Stimulated activated CD8-positive, alpha-beta memory T cell treated with anti-CD3 and anti-CD28 coated beads, Interleukin-7, amount 100 ng/mL, for 24 hours (primary cell): ENCODE measurements around the gene SLC22A17.
"Not testable (repeated sequence)": the region's sequence is repeated elsewhere in the genome, so short reads cannot be mapped to it uniquely, and the experiment has no call there.

ENCODE experiments used
- DNase-seq: peaks from one replicate; pipeline ENCODE4 v3.0.0-alpha.2; 2020; ENCODE audit warnings: low read depth

Gene SLC22A17

DNA sequence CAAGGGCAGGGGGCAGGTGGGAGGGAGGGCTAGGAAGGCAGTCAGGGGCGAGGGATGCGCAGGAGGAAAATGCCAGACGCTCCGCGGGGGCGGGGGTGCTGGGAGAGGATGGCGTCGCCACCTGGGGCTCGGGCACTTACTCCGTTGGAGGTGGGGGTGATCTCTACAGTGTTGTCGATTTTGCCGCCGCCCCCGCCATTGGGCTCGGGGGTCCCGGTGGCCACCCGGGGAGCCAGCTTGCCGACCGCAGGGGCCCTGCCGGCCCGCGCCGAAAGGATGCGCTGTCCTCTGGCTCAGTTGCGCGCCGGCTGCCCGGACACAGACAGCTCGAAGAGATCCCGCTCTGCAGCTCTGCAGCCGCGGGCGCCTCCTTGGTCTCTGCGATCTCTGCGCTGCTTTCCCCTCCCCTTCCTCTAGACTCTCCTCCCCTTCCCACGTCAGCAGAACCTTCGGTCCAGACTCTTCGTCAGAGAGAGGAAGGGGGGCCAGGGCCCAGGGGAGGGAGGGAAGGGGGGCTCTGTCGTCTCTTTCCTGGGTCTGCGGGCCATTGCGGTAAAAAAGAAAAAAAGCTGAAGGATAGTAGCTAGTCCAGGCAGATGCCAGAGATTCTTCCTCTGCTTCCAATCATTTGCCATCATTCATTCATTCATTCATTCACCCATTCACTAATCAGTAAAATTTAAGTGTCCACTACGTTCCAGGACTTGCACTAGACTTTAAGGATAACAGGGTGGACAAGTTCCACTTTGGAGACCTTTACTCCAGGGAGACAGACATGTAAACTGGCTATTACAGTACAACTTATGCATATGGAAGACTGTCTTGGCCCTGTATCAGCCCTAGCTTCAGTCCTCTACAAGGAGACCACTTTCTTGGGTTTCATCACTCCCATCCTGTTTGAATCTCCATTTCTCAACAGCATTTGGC, at the start of gene SLC22A17:
Gene SLC22A17 (minus strand): TSS at position 382 of the 927 bp plus-strand sequence.
- DNase-seq: peak; percentile 10

DNA sequence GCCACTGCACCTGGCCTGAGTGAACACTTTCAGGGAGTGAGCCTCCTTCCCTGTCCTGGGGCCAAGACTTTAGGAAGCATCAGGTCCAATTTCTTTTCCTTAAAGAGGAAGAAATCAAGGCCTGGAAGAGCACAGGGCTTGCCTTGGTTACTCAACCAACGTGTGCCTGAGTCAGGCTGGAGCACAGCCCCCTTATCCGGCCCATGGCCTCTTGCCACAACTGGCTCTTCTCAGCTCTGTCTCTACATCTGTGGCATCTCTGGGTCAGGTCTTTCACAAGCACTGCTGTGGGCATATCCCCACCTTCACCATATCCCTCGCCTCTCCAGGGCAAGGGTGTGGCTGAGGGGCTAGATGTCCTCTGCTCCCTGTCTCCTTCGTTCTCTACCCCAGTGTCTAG, 48.6 kb upstream of the SLC22A17 start:
- no peak for DNase-seq

DNA sequence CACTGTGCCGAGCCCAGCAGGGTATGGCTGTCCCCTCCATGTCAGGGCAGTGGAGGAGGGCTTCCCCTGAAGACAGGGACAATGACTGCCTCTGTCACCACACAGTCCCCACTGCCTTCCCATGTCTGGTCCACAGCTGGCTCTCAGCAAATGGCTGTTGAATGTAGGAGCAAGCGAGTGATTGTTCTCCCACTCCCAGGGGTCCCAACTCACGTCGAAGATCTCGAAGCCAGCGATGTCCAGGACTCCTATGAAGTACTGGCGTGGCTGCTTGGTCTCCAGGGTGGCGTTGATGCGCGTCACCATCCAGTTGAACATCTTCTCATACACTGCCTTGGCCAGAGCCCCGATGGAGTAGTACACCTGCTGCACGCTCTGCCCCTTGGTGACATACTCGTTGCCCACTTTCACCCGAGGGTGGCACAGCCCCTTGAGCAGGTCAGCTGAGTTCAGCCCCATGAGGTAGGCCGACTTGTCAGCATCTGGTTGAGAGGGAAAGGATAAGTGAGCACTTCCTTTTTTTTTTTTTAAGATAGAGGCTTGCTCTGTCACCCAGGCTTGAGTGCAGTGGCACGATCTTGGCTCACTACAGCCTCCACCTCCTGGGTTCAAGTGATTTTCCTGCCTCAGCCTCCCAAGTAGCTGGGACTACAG, 47.9 kb upstream of the SLC22A17 start:
- not testable (repeated sequence) for DNase-seq

DNA sequence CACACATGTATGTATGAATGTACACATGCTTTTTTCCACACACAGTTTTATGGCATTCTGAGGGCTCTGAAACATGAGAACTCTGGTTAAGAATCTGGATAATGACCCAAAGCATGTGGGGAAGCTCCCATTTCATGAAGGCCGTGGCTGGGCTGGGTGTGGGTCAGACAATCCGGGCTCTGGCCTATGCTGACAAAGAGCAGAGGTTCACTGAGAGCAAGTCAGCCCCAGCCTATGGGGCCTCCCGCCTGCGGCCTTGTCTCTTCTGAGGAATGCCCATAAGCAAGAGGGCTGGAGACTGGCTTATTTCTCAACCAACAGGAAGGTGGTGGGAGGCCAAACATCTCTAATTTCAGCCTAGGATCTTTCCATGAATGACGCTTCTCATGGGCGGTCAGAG, 46.9 kb upstream of the SLC22A17 start:
- no peak for DNase-seq

DNA sequence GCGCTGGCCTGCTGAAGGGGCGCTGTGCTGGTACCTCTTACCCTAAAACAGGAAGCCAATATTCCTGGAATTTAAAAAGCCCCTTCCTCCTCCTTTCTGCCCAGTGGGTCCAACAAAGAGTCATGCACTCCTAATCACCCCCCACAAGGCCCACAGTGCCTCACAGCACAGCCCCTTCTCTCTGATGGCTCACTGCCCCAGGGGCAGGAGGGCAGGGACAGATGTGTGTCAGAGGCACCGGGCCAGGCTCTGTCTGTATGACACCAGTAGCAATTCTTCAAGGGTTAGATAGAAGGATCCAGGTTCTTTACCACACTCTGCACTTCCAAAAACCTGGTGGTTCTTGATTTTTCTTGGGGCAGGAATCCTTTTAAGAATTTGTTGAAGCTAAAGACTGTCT, 46.4 kb upstream of the SLC22A17 start:
- no peak for DNase-seq

DNA sequence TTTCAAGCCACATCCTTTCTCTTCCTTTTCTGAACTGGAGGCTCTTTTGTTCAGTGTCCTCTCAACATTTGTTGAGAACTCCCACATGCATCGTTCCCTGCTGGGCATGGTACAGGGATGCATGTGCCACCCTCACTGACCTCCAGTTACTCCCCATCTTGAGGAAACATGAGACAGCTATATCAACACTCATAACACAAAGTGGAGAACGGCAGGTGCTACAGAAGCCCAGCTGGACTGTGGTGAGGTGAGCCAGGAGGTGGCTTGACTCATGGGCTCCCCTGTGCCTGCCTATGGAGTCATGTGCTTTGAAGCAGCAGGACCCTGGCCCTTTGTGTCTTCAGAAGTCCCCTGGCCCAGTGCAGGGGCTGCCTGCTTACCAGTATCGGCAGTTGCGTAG, 45.7 kb upstream of the SLC22A17 start:
- no peak for DNase-seq

DNA sequence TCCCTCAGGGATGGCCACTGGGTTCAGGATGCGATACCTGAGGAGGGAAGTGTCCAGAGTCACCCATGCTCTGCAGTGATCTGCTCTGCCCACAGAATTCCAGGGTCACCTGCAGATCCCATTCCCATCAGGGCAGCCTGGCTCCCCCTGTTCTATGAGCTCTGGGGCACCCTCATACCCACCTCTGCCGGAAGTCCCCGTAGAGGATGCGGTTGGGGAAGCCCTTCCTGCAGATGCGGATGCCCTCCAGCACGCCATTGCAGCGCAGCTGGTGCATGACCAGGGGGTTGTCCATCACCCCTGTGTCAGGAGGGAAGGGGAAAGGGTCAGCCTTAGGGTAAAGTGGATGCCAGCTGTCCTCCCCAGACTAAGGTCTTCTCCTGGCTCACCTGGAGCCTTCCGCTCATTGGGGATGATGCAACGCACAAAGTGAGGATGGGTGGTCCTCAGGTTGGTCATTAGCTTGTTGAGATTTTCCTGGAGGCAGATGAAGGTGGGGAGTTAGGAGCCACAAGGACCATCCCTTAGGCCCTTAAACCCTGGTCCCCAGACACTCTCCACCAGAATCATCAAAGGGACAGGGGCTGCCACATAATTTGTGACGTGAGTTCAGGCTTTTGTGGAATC, 44.2 kb upstream of the SLC22A17 start:
- DNase-seq: no peak

DNA sequence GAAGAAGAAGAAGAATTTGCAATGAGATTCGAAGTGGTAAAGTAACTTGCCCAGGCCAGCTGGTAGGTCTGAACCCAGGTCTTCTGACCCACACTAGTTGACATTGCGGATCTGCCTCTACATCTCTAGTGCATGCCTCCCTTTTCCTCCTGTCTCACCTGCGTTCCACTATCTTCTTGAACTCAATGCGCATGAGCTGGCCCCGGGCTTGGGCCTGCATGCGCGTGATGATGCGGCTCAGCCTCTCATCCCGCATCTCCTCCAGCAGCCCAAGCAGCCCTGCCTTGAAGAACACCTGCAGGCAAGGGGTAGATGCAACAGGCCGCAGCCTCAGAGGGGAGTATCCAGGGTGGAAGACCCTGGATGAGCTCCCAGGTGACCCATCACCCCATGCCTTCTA, 43.4 kb upstream of the SLC22A17 start:
- no peak for DNase-seq

DNA sequence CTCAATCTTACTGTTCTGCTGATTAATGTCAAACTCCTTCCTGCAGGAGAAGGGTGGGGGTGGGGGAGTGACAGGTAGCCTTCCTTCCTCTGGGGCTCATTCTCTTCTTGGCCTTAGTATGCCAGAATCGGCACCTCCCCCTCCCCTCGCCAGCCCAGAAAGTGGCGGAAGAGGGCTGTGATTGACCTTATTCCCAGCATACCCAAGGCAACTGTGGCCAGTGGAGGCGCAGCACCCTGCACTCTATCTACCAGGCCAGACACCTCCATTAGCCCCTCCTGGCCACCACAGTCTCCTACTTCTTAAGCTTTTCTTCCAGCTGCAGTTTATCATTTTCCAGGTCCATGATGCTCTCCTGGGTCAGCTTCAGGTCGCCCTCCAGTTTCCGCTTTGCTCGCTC, 39.9 kb upstream of the SLC22A17 start:
- DNase-seq: no peak

DNA sequence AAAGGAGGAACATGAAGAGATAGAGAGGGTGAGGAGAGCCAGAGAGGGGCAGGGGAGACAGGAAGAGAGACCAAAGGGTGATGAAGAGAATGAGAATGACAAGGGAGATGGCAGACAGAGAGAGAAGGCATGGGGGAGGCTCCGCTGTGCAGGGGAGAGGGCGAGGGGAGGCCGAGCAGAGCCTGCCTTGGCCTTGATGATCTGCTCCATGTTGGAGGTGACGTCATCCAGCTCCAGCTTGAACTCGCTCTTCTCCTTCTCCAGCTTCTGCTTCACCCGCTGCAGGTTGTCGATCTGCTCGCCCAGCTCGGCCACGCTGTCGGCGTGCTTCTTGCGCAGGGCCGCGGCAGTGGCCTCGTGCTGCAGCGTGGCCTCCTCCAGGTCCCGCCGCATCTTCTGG, 37.2 kb upstream of the SLC22A17 start:
- not testable (repeated sequence) for DNase-seq

DNA sequence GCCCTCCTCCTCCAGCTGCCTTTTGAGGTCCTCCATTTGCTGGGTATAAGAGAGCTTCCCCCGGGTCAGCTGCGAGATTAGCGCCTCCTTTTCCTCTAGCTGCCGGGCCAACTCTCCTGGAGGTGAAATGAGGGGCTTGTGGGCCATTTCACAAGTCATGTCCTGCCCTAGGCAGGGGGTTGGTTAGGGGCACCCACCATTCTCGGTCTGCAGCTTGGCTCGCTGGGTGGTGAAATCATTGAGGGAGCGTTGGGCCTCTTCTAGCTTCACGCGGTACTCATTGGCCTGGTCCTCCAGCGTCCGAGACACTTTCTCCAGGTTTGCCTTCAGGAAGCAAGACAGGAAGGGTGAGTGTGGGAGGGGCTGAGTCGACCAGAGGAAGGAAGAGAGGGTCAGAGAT, 36.7 kb upstream of the SLC22A17 start:
- no peak for DNase-seq

DNA sequence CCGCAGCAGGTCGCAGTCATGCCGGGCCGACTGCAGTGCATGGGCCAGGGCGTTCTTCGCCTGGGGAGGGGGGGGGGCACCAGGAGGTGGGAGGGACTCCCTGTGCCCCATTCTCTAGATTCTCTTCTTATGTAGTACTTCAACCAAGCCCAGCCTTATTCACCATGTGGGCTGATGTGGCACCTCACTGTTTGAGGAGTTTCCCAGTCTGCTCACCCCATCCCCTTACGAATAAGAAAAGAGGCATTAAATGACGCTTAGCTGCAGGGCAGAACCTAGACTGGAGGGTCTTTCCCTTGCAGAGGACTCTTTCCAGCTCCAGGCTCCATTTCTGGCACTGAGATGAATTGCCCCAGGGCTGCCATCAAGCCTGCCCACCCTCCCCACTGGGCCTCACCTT, 36.3 kb upstream of the SLC22A17 start:
- no peak for DNase-seq

DNA sequence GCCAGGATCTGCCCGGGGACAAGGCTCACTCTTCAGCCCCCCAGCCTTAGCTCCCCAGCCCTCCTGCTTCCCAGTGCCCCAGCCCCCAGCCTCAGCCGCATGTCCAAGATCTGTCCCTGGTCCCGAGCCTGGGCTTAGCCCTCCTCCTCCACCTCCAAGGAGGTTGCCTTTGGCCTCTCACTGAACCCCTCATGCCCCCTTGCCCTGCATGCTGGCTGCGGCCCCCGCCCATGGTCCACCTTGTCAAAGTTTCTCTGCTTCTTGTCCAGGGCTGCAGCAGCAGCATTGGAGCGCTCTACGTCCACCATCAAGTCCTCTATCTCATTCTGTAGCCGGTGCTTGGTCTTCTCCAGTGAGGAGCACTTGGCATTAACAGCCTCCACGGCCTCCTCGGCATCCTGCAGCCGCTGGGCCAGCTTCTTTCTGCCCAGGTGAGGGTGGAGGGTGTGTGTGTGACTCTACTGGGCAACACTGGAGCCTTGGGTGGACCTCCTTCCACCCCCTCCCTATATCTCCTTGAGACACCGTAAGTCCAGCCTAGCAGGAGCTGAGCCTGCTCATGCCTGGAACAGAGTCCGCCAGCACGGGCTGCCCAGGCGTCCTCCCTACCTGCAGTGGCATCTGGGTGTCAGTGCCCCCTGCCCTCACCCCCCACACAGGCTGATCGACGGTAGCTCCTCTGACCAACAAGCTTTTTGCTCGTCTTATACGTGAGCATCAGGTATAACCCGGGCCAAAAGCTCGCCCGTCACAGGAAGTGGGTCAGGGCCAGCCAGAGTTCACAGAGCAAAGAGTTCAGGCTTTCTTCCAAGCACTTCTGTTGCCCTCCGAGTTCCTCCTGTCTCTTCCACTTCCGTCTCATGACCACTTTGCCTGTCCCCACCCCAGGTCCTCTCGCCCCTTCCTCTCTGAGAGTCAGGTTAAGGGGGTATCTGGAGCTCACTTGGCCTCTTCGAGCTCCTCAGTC, 35.5 kb upstream of the SLC22A17 start:
- DNase-seq: no peak

DNA sequence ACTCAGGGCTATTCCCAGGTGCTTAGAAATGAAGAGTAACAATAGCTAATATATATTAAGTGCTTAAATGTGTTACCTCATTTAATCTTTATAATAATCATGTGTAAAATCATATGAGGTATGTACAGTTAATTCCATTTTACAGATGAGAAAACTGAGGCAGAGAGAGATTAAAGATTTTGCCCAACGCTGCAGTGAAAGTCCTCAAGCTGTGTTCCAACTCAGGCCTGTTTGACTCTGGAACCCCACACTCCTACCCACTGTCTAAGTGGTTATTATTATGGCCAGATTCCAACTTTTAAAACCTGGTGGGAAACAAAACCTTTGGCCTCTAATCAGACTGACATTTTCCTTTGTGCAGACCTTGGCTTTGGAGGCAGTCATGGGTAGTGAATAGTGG, 34.3 kb upstream of the SLC22A17 start:
- DNase-seq: no peak

DNA sequence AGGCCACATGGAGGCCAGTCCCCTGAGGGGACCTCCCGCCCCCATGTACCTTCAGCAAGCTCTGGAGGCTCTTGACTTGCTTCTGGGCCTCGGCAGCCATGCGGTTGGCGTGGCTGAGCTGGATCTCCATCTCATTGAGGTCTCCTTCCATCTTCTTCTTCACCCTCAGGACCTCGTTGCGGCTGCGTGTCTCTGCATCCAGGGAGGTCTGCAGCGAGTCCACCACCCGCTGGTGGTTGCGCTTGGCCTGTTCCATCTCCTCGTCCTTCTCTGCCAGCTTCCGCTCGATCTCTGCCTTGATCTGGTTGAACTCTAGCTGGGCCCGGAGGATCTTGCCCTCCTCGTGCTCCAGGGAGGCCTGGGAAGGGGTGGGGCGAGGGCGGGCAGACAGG, 33.6 kb upstream of the SLC22A17 start:
- not testable (repeated sequence) for DNase-seq

DNA sequence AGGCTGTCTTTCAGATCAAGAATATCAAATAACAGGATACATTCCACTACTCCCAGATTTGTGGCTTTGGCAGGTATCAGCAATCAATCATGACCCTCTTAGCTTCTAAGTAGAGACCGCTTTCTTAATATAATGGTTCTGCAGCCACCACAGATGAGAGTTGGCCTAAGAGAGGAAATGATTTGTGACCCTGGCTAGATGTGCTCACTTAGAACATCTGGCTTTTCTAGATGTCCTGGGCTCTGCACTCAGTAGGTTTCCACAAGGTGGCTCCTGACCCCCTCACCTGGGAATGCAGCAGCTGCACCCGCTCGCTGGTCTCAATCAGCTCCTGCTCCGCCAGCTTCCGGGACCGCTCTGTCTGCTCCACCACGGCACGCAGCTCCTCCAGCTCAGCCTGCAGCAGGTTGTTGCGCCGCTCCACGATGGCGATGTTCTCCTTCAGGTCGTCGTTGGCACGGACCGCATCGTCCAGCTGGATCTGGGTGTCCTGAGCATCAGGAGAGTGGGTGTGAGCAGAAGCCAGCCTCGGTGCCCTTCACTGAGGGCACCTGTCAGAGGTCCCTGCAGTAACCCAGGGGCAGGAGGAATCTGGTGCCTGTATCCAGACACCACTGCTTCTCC, 33.1 kb upstream of the SLC22A17 start:
- no peak for DNase-seq

DNA sequence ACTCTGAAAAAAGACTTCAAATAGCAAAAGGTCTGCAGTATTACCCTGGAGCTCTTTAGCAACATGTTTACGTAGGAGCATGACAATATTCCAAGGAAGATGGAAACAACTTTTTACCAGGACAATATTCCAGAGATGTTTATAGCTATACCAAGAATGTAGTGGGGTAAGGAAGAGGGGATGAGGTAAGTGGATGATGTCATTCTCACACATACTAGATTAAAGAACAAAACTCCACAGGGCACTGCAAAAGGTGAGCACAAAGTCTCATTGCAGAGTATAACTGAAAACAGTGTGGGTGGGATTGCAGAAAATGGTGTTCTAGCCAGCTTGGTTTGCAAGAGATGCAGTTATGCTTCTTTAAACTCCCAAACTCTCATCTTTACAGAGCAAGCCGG, 32.6 kb upstream of the SLC22A17 start:
- no peak for DNase-seq

DNA sequence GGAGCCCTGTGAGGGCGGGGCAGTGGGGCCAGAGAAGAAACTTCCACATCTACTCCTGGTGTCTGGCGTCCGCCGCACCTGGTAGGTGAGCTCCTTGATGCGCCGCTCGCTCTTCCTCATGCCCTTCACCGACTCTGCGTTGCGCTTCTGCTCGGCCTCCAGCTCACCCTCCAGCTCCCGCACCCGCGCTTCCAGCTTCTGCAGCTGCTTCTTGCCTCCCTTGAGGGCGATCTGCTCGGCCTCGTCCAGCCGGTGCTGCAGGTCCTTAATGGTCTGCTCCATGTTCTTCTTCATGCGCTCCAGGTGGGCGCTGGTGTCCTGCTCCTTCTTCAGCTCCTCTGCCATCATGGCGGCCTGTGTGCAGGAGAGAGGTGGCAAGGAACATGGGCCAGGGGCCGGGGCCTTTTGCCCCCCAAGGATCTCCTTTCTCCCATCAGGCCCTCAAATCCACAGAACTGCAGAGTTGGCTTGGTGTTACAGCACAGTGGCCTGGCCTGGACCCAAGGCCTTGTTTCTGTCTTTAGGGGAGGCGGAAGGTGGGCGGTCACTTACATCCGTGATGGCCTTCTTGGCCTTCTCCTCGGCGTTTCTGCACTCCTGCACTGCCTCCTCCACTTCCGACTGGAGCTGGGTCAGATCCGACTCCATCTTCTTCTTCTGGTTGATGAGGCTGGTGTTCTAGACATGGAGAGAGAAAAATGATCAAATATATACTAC, 31.8 kb upstream of the SLC22A17 start:
- no peak for DNase-seq

DNA sequence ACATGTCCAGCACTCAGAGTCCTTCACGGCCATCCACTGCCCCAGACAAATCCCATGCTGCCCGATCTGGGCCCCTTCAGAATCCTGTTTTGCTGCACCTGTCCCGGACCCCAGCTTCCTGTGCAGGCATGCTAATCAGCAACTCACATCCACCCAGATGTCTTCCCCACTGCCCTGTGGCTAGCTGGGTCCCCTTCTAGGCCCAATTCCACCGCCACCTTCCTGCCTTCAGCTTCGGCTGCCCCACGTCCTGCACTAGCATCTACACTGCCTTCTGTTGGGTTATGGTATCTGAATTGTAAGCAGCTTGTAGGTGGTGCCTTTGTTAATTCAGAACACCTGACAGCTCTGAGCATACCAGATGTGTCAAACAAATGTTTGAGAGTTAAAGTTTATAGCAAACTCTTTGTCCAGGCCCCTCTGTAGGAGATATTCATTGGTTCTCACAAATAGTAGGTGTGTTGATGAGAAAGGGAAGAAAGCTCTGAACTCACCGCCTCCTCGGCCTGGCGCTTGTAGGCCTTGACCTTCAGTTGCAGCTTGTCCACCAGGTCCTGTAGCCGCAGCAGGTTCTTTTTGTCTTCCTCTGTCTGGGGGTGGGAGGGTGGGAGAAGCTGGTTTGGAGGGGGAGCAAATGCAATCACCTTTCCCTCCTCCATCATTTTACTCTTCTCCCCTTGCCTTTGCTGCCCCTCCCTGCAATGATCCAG, 30.2 kb upstream of the SLC22A17 start:
- no peak for DNase-seq

DNA sequence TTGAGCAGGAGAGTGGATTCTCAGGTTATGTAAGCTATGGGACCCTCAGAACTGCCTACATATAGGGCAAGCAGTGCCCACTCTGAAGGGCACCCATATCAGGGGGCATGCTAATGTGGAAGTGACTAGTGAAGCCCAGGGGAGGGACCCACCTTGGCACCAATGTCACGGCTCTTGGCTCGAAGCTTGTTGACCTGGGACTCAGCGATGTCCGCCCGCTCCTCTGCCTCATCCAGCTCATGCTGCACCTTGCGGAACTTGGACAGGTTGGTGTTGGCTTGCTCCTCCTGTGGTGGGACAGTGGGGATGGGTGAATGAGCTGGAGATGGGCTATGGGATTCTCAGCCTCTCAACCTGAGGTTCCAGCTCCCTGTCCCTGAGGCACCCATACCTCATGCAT, 29.6 kb upstream of the SLC22A17 start:
- no peak for DNase-seq
